Stimulated activated CD8-positive, alpha-beta memory T cell treated with anti-CD3 and anti-CD28 coated beads, Interleukin-4, amount 100 ng/mL, for 48 hours (primary cell): ENCODE data around the gene MUC5AC.

ENCODE experiments used
- DNase-seq: peaks from one replicate; pipeline ENCODE4 v3.0.0-alpha.2; 2020

MUC5AC gene

DNA sequence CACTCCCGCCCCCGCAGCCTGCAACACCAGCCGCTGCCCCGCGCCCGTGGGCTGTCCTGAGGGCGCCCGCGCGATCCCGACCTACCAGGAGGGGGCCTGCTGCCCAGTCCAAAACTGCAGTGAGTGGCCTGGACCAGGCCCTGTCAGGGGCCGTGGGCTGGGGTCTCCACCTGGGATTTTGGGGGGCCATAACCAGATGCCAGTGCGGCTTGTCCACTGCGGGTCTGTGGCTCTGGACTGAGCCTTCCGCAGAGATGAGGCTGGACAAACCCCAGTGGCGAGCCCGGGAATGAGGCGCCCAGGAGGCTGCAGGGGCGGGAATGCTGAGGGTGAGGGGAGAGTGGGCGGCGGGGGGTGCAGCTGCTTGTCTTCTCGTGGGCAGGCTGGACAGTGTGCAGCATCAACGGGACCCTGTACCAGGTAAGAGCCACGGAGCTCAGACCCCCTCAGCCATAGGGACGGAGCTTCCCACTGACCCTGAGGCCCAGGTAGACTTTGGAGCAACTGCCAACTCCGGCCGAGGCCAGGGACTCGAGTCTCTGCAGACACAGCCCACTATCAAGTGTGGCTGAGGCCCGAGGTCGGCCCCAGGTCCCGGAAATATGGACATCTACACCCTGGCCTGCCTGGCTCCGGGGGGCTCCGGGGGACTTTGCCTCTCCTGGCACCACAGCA lies 40.3 kb downstream of the MUC5AC start:
- no peak for DNase-seq

GRCh38 chr11:1198561-1199240 lies 40.9 kb downstream of the MUC5AC start:
- no peak for DNase-seq

- DNase-seq = no peak
These were observed 41.5 kb downstream of the MUC5AC start for GRCh38 chr11:1199241-1199750.

GRCh38 chr11:1199751-1200610 lies 42.2 kb downstream of the MUC5AC start:
- DNase-seq = no peak

DNA sequence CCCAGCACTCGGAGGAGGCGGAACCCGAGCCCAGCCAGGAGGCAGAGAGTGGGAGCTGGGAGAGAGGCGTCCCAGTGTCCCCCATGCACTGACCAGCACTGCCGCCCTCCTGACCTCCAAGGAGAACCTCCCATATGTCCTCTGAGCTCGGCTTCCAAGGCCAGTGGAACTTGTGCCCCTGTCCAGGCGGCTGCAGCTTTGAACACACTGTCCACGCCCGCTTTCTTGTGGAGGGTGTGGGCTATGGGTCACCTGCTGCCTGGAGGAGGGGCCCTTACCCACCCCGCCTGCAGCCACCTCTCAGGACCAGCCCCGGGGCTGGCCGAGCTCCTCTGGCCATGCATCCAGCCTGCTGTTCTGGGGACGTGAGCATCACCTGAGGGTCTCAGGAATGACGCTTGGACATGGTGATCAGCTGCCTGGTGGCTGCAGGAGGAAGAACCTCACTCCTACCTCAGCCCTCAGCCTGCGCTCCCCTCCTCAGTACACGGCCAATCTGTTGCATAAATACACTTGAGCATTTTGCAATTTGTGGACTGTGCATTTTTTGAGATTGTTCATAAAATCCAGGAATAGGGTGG lies 42.9 kb downstream of the MUC5AC start:
- DNase-seq = no peak

DNA sequence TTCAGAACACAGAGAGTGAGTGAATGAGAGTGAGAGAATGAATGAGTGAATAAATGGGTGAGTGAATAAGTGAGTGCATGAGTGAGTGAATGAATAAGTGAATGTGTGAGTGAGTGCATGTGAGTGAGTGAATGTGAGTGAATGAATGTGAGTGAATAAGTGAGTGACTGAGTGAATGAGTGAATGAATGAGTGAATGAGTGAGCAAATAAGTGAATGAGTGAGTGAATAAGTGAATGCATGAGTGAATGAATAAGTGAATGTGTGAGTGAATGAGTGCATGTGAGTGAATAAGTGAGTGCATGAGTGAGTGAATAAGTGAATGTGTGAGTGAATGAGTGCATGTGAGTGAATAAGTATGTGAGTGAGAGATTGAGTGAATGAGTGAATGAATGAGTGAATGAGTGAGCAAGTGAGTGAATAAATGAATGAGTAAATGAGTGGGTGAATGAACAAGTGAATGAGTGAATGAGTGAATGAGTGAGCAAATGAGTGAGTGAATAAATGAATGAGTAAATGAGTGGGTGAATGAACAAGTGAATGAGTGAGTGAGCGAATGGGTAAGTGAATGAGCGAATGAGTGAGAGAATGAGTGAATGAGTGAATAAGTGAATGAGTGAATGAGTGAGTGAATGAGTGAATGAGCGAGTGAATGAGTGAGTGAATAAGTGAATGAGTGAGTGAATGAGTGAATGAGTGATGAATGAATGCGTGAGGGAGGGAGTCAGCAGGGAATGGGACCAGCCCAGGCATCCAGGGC lies 43.8 kb downstream of the MUC5AC start:
- no peak for DNase-seq

DNA sequence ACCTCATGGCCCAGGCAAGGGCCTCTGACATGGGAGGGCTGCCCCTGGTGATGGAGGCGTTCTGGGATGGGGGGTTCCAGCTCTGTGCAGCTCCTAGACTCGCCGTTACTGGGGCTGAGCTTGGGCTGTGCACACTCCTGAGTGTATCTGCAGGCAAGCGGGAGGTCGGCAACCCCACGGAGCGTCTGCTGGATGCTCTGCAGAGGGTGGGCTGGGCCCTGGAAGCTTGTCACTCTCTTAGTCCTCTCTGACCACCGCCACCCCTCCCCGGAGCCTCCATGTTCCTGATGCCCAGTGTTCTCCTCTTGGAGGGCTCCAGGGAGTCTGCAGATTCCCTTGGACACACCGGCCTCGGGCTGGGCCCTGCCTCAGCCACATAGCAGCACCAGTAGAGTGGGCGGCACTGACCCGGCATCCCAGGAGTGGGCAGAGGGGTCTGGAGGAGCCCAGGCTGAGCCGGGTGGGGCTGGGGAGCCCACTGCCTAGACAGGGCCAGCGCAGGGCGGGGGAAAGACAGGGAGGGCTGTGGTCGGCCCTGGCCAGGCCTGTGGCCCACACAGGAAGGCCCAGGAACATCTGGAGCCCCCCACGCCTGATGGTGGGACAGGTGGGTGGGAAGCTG lies 44.5 kb downstream of the MUC5AC start:
- DNase-seq = no peak

GRCh38 chr11:1202776-1203504 lies 45.2 kb downstream of the MUC5AC start:
- DNase-seq = peak; percentile 80

GRCh38 chr11:1203505-1204271 lies 45.9 kb downstream of the MUC5AC start:
- no peak for DNase-seq

DNA sequence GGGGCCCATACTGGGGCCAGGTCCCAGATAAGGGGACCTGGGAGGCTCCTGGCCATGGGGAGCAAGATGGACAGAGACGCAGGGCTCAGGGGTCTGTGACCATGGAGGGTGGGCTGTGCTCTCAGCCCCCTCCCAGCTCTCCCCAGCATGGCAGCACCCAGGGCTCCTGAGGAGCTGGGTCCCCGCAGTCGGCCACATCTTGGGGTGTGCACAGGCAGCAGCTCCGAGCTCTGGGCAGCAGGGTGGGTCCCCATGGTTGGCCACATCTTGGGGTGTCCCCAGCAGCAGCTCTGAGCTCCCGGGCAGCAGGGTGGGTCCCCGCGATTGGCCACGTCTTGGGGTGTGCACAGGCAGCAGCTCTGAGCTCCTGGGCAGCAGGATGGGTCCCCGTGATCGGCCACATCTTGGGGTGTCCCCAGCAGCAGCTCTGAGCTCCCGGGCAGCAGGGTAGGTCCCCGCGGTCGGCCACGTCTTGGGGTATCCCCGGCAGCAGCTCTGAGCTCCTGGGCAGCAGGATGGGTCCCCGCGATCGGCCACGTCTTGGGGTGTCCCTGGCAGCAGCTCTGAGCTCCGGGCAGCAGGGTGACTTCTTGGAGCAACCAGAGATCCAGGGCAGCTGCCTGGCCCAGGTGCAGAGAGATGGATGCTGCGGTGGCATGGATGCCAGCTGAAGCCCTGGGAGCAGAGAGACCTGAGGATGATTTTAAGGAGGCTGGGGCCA lies 46.8 kb downstream of the MUC5AC start:
- DNase-seq = no peak

DNA sequence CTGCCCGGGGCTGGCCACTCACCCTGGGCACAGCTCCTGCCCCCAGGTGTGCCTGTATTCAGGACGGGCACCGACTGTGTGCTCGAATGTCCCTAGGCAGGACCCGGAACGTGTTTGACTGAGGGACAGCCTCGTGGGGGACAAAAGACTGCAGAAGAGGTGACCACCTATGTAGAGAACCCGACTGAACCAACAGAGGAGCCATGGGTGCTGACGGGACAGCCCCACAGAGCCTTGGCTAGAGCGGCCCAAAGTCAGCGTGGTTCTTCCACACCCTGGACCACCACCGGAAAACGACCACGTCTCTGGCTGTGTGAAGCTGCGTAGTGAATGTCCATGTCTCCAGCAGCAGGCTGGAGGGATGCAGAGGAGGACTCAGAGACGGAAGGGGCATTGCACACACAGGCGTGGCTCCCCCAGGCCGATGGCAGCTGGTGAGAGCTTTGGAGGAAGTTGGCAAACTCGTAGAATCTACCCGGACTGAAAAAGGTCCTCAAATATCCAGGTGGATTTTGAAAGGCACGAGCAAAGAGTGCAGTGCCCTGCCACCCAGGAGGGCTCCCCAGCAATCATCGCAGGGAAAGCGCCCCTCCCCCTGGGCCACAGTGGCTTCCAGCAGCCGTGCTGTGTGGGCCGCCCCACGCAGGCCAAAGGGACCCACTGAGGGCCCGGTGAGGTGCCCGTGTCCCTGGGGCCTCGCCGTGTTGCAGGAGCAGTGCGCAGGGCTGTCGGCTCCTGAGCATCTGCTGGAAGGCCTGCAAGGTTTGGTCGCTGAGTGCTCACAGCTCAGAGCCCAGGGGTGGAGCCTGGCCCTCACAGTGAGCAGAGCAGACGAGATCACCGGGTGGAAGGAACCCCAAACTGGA lies 47.6 kb downstream of the MUC5AC start:
- DNase-seq = no peak

GRCh38 chr11:1205987-1206331 lies 48.2 kb downstream of the MUC5AC start:
- DNase-seq = no peak

- DNase-seq = no peak
These were observed 48.9 kb downstream of the MUC5AC start for GRCh38 chr11:1206391-1207271.

- no peak for DNase-seq
These were observed 49.8 kb downstream of the MUC5AC start for GRCh38 chr11:1207401-1208143.

DNA sequence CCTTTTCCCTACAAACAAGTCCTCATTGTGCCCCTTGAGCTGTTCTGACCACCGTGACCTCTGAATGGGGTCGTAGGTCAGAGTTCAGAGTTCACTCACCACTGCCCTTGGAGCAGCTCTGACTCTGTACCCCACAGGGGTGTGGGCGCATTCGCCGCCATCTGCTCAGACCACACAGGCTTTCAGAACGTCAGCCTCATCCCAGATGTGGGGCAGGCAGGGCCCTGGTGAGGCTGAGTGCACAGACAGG lies 50.3 kb downstream of the MUC5AC start:
- no peak for DNase-seq

GRCh38 chr11:1208394-1209261 lies 50.9 kb downstream of the MUC5AC start:
- DNase-seq = no peak
